ENCODE measurements around the gene SELENOM. TPM values are rescaled to one million over a fixed set of nuclear protein-coding genes. Genes with fewer than 3 reads are reported as not detected.
"Not testable (repeated sequence)": the region's sequence is repeated elsewhere in the genome, so short reads cannot be mapped to it uniquely, and the experiment has no call there.

SELENOM gene
- total RNA-seq, 2 experiments from 2014 or later = 6.4 to 7.8 TPM

DNA sequence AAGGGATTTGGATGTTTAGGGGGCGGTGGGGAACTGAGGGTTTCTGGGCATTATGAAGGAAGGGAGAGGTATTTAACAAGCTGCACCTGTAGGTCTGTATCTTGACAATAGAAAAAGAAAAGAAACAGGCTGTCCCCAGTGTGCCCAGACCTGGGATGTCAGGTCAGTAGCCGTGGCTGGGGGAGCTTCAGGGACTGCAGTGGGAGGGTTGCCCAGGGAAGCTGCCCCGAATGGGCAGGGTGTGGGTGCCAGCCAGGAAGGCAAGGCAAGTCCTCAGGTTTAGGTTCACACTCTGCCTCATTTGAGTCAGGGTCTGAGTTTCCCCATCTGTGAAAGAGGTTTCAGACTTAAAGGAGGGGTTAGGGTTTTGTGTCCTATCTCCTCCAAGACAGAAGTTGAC lies 16.9 kb upstream of the SELENOM start:
- no peaks in the 10 kb centered on the region for H3K4me1 Mint-ChIP-seq
- no peaks in the 10 kb centered on the region for H3K9me3 Mint-ChIP-seq
- H3K27ac Mint-ChIP-seq = no peak overlapping the region
- H3K4me3 Mint-ChIP-seq = no peak overlapping the region
- no peaks in the 10 kb centered on the region for H3K36me3 Mint-ChIP-seq
- peaks cover 7% of the 10 kb centered on the region for H3K27me3 Mint-ChIP-seq
- DNase-seq = no peak

DNA sequence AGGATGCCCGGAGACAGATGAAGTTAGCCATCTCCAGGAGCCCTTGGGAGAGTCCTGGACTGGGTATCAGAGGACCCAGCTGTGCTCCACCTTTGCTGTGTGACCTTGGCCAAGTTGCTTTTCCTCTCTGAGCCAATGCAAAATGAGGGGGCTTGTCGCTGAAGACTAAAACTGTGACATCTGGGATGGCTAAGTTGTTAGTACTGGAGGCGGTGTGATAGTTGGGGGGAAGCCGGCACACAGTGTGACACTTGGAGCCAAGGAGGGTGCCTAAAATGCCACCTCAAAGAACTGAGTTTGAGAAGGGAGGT lies 15.9 kb upstream of the SELENOM start:
- Mint-ChIP-seq H3K27me3 (peaks cover 7% of the 10 kb centered on the region), H3K27ac (no peak overlapping the region), H3K36me3 (no peaks in the 10 kb centered on the region), H3K9me3 (no peaks in the 10 kb centered on the region), H3K4me3 (no peak overlapping the region), H3K4me1 (no peaks in the 10 kb centered on the region)
- no peak for DNase-seq

DNA sequence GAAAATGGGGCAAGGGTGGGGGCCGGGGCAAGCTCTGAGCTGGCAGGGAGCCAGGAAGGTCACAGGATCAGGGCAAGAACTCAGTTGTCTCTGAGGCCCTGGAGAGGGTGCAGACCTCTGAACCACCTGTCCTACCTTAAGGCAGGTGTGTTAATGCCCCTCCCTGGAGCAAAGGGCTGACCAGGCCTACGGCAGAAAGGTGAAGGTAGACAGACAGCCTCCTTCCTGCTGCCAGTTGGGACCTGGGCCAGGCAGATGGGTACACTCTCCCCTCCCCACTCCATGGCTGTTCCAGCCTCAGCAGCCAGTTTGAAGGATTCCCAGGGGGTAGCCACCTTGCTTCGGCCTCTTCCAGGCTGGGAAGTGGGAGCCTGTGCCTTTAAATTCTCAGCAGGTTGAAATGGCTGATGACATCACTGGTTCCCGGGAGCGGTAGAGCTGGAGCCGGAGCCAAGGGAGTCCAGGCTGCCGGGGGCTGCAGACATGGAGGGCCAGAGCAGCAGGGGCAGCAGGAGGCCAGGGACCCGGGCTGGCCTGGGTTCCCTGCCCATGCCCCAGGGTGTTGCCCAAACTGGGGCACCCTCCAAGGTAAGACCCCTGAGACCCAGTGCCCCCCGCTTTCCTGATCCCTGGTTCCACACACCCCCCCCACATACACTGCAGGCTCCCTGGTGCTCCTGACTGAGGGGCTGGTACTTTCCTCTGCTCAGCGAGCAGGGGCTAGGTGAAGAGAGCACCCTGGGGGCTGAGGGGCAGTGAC lies 15.3 kb upstream of the SELENOM start, which contains the start of gene INPP5J:
INPP5J (plus strand) TSS at position 435 of the 760 bp plus-strand sequence; CDS start at position 484, 49 bp downstream.
- Mint-ChIP-seq H3K9me3 (no peaks in the 10 kb centered on the region), H3K36me3 (no peaks in the 10 kb centered on the region), H3K4me3 (no peak within 1 kb of the TSS), H3K27me3 (peaks cover 5% of the 10 kb centered on the region), H3K27ac (no peak within 1 kb of the TSS), H3K4me1 (no peaks in the 10 kb centered on the region)
- DNase-seq = no peak

DNA sequence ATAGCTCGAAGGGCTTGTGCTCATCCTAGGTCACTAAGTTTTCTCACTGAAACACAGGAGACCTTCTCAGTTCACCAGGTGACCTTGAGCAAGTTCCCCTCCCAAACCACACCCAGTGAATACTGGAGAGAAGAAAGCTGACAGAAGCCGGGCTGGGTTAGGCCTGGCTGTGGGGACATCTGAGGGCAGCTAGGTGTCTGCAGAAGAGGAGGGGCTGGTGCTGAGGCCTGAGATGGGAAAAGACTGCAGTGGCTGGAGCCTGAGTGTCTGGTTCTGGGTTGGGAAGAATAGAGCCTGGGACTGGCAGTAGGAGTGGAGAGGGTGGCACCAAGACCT lies 14.8 kb upstream of the SELENOM start:
- Mint-ChIP-seq H3K4me3 (no peak overlapping the region), H3K27me3 (no peaks in the 10 kb centered on the region), H3K4me1 (no peaks in the 10 kb centered on the region), H3K36me3 (no peaks in the 10 kb centered on the region), H3K9me3 (no peaks in the 10 kb centered on the region), H3K27ac (no peak overlapping the region)
- no peak for DNase-seq

DNA sequence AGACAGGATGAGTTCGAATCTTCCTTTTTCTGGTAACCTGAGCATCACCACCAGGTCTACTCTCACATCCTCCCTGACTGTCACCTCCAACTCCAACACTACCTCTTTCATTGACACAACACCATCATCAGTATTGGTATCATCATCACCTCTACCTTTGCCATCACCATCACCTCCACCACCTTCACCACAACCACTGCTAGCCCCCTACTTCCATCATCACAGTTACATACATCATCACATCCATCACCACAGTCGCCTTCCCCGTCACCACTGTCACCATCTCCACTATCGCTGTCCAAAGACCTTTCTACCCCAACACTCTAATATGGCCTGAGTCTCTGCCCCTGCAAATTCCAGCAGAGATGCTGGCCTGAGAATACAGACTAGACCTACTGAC lies 14.0 kb upstream of the SELENOM start:
- no peaks in the 10 kb centered on the region for H3K4me1 Mint-ChIP-seq
- H3K27ac Mint-ChIP-seq = no peak overlapping the region
- no peaks in the 10 kb centered on the region for H3K27me3 Mint-ChIP-seq
- no peaks in the 10 kb centered on the region for H3K36me3 Mint-ChIP-seq
- no peak for DNase-seq
- no peak overlapping the region for H3K4me3 Mint-ChIP-seq
- H3K9me3 Mint-ChIP-seq = no peaks in the 10 kb centered on the region

DNA sequence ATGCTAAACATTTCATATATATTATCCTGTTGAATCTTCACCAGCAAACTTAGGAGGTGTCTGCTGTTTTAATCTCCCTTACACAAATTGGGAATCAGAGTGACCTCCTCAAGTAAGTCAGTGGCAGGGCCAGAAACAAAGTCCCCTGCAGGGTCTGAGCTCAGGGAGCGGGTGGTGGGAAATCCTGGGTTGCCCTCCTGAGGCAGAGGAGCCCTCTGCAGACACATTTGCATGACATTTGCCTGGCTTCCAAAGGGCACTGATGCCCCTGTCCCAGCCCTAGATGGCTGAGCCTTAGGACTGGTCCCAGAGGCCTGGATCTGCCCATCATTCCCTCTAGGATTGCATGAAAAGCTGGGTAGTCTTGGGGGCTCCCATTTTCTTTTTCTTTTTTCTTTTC lies 13.3 kb upstream of the SELENOM start:
- no peaks in the 10 kb centered on the region for H3K9me3 Mint-ChIP-seq
- H3K4me3 Mint-ChIP-seq = no peak overlapping the region
- no peak overlapping the region for H3K27ac Mint-ChIP-seq
- H3K36me3 Mint-ChIP-seq = no peaks in the 10 kb centered on the region
- no peaks in the 10 kb centered on the region for H3K4me1 Mint-ChIP-seq
- no peak for DNase-seq
- no peaks in the 10 kb centered on the region for H3K27me3 Mint-ChIP-seq

DNA sequence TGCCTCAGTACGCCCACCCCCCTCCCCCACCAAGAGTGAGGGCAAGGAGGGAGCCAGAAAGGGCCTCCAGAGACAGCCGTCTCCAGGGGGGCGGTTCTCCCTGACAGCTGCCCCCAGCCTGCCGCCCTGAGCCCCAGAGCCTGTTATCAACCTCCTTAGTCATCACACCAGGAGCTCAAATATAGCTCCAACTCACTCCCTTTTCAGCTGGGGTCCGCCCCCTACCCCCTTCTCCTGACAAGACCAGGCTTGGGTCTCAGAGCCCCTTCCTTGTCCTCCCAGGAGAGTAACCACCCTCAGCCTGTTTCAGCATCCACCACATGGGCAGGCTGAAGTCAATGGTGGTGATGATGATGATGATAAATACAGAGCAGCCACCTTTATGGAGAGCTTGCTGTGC lies 12.9 kb upstream of the SELENOM start:
- Mint-ChIP-seq H3K27me3 (no peaks in the 10 kb centered on the region), H3K36me3 (no peaks in the 10 kb centered on the region)

DNA sequence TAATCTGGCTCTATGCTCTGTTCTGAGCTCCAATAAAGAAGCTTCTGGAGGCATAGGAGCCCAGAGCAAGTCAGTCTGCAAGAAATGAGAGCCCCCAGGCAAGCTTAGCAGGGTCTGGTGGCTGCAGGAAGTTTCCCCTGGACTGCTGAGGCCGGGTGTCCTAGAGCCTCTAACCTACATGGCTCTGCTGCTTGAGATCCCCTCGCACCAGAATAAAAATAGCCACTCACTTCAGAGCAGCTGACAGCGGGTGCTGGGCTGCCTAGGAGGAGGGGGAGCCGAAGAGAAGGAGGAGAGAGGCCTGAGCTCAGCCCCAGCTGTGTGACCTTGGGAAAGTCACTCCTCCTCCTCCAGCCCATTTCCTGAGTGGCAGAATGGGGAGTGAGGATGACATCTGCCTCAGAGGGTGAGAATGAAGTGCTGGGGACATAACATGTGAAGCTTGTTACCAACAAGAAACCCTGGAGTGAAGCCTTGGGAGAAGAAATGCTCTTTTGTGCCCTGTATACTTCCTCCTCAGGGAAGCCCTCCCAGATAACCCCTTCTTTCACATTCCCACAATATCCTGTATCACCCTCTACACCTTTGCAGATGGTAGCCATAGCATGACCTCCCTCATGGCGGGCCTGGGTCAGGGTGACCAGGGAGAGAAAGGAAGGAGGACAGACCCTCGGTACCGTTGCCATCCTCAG lies 11.8 kb upstream of the SELENOM start:
- Mint-ChIP-seq H3K27me3 (no peaks in the 10 kb centered on the region), H3K36me3 (no peaks in the 10 kb centered on the region), H3K4me1 (no peaks in the 10 kb centered on the region), H3K4me3 (no peak overlapping the region), H3K27ac (no peak overlapping the region), H3K9me3 (no peaks in the 10 kb centered on the region)
- DNase-seq = no peak

More for the DNA sequence above, 12.9 kb upstream of the SELENOM start:
- DNase-seq = no peak
- Mint-ChIP-seq H3K4me3 (no peak overlapping the region), H3K27ac (no peak overlapping the region), H3K4me1 (no peaks in the 10 kb centered on the region), H3K9me3 (no peaks in the 10 kb centered on the region)

DNA sequence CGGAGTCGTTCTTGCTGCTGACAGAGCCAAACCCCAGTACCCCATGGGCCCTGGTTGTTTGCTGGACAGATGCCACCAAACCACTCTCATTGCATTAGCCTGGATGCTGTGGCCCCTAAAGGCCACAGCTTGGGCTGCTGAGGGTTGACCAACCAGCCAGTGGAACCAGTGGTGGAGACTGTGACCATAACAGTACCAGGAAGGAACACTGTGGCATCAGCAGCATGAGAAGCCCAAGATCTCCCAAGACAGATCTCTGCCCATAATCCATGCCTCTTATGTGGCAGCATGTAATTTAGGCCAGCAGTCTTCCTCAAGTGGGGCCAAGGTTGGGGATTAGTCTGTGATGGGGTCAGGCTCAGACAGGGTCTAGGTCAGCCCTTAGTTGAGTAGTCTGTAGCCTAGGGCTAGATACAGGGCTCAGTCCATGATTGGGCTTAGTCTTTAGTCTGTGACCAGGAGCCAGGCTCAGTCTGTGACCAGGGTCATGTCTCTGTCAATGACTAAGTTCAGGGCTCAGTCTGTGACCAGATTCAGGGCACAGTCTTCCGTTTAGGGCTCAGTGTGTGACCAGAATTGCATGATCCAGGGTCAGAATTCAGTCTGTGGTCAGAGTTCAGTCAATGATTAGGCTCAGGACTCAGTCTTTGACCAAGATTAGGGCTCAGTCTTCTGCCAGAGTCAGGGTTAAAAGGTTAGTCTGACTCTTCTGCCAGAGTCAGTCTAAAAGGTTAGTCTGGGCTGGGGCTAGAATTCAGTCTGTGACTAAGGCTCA lies 10.9 kb upstream of the SELENOM start:
- Mint-ChIP-seq H3K36me3 (no peaks in the 10 kb centered on the region), H3K27me3 (no peaks in the 10 kb centered on the region), H3K4me3 (no peak overlapping the region), H3K4me1 (no peaks in the 10 kb centered on the region), H3K27ac (no peak overlapping the region), H3K9me3 (no peaks in the 10 kb centered on the region)
- DNase-seq = no peak

DNA sequence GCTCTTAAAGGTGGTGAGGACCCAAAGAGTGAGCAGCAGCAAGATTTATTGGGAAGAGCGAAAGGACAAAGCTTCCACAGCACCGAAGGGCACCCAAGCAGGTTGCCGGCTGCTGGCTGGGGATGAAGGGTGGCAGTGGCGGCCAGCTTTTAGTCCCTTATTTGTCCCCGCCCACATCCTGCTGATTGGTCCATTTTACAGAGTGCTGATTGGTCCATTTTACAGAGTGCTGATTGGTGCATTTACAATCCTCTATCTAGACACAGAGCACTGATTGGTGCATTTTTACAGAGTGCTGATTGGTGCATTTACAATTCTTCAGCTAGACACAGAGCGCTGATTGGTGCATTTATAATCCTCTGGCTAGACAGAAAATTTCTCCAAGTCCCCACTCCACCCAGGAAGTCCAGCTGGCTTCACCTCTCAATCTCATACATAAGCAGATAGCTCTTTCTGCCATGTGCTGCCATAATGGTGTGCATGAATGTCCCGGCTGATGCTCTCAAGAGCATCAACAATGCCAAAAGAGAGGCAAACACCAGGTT lies 5.3 kb upstream of the SELENOM start:
- not testable (repeated sequence) for H3K36me3 Mint-ChIP-seq, H3K4me3 Mint-ChIP-seq, H3K27me3 Mint-ChIP-seq, H3K9me3 Mint-ChIP-seq, H3K27ac Mint-ChIP-seq, H3K4me1 Mint-ChIP-seq, DNase-seq

DNA sequence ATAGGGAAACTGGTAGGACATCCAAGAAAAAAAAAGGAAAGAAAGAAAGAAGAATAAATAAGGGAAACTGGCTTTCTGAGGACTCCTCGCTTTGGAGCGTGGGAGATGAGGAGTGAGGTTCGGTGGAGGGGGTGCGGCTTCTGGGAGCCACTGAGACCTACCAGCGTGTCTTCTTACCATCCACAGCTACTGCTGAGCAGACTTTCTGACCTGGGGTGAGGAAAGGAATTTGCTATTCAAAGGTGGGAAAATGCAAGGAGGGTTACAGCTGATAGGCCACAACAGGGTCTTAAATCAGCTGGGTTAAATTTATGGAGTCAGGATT lies 488 bp upstream of the SELENOM start:
- H3K36me3 Mint-ChIP-seq = no peaks in the 10 kb centered on the region
- no peaks in the 10 kb centered on the region for H3K27me3 Mint-ChIP-seq
- H3K27ac Mint-ChIP-seq = peak overlapping the region; percentile 34
- peak overlapping the region; percentile 84 for H3K4me3 Mint-ChIP-seq
- peaks cover 15% of the 10 kb centered on the region for H3K4me1 Mint-ChIP-seq
- no peaks in the 10 kb centered on the region for H3K9me3 Mint-ChIP-seq
- no peak for DNase-seq

DNA sequence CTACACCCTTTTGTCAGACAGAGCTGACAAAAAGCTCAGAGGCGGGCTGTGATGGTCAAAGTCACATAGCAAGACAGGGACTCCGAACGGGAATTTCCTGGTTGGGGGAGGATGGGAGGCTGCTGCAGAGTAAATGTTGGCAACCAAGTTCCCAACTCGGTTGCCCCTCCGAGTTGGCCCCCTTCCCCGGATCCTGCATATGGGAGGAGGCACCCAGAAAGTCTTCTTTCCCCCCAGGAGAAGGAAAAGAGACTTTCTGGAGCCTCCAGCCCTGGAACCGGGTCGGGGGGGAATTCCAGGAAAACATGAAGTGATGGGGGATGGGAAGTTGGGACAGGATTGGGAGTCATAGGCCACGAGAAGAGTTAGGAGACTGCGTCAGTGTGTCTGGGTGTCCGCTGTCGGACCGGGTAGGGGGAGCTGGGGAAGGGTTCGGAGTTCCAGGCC lies 614 bp downstream of the SELENOM start:
- Mint-ChIP-seq H3K27me3 (no peaks in the 10 kb centered on the region), H3K4me3 (peak overlapping the region; percentile 84), H3K27ac (no peak overlapping the region), H3K9me3 (no peaks in the 10 kb centered on the region), H3K36me3 (no peaks in the 10 kb centered on the region), H3K4me1 (peaks cover 15% of the 10 kb centered on the region)
- DNase-seq = no peak

DNA sequence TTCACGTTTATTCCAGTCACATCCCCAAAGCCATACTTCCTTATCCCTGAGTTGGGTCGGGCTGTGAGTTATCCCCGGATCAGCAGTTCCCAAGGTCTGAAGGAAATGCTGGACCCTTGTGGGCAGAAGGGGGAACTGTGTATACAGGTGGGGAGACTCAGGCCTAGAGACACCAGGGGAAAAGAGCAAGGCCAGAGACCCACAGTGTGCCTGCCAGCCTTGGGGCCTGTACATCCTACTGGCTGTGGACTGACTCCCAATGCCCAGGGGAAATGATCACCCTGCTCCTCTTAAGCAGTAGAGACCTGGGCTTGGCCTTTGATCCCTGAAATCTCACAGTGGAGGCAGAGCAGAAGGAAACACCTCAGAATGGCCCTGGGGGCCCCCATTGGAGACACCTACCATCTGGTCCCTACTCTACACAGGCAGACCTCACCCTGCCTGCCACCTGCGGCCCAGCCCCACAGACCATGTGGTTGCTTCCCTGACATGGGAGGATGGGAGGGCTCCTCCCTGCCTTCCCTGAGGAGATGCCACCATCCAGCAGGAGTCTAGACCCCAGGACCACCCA lies 1.3 kb downstream of the SELENOM start:
- H3K4me3 Mint-ChIP-seq = no peak overlapping the region
- no peaks in the 10 kb centered on the region for H3K9me3 Mint-ChIP-seq
- no peak overlapping the region for H3K27ac Mint-ChIP-seq
- DNase-seq = no peak
- no peaks in the 10 kb centered on the region for H3K27me3 Mint-ChIP-seq
- H3K36me3 Mint-ChIP-seq = no peaks in the 10 kb centered on the region
- H3K4me1 Mint-ChIP-seq = peaks cover 15% of the 10 kb centered on the region

DNA sequence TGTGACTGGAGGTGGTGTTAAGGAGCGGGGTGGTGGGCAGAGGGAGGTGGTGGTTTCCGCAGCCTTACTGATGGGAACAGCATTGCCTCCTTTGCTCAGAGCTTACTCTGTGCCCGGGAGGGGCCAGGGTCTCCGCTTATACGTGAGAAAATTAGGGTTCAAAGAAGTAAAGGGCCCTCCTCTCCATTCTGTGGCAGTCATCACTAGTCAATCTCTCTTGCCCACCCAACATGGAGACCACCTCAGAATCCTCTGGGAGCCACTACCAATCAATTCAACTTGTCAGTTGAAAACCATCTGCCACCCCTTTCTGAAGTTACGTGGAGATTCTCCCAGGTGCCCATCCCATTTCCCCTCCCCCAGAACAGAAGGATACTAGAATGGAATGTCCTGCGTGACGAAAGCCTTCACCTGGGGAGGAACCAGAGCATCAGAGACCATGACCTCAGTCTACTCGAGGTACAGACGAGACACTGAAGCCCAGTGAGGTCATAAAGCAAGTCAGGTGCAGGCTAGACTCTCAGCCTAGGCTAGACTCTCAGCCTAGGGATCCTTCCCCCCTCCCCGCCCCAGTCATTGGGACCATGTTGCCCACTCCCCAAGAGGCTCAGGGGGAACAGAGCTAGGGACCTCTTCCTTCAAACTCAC lies 2.0 kb downstream of the SELENOM start:
- DNase-seq = no peak
- Mint-ChIP-seq H3K4me3 (no peak overlapping the region), H3K9me3 (no peaks in the 10 kb centered on the region), H3K27me3 (no peaks in the 10 kb centered on the region), H3K36me3 (no peaks in the 10 kb centered on the region), H3K27ac (no peak overlapping the region), H3K4me1 (peaks cover 15% of the 10 kb centered on the region)

DNA sequence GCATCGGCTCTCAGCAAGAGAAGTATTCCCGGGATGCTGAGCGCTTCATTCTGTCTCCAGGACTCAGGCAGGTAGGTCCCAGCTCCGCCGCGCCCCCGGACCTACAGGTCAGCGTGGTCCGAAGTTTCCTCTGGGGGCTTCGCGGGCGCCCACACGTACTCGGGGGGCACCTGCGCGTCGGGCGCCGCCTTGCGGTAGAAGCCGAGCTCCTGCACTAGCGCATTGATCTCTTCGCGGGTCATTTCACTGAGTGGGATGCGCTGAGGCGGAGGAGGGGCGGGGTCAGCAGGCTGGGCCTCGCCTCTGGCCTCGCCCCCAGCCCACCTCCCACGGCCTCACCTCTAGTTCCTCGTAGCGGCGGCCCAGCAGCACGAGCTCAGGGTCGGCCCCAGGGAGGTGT lies 2.5 kb downstream of the SELENOM start:
- no peaks in the 10 kb centered on the region for H3K27me3 Mint-ChIP-seq
- no peaks in the 10 kb centered on the region for H3K9me3 Mint-ChIP-seq
- no peaks in the 10 kb centered on the region for H3K36me3 Mint-ChIP-seq
- no peak for DNase-seq
- peaks cover 15% of the 10 kb centered on the region for H3K4me1 Mint-ChIP-seq
- no peak overlapping the region for H3K4me3 Mint-ChIP-seq
- no peak overlapping the region for H3K27ac Mint-ChIP-seq

Data from activated naive CD8-positive, alpha-beta T cell treated with anti-CD3 and anti-CD28 coated beads for 36 hours (primary cell).